ENCODE results near the gene NDUFA7. TPM values are rescaled to one million over a fixed set of nuclear protein-coding genes. Genes with fewer than 3 reads are reported as not detected.

Gene NDUFA7
- total RNA-seq, 2 donors from 2014 or later, result 81.0 to 82.0 TPM

DNA sequence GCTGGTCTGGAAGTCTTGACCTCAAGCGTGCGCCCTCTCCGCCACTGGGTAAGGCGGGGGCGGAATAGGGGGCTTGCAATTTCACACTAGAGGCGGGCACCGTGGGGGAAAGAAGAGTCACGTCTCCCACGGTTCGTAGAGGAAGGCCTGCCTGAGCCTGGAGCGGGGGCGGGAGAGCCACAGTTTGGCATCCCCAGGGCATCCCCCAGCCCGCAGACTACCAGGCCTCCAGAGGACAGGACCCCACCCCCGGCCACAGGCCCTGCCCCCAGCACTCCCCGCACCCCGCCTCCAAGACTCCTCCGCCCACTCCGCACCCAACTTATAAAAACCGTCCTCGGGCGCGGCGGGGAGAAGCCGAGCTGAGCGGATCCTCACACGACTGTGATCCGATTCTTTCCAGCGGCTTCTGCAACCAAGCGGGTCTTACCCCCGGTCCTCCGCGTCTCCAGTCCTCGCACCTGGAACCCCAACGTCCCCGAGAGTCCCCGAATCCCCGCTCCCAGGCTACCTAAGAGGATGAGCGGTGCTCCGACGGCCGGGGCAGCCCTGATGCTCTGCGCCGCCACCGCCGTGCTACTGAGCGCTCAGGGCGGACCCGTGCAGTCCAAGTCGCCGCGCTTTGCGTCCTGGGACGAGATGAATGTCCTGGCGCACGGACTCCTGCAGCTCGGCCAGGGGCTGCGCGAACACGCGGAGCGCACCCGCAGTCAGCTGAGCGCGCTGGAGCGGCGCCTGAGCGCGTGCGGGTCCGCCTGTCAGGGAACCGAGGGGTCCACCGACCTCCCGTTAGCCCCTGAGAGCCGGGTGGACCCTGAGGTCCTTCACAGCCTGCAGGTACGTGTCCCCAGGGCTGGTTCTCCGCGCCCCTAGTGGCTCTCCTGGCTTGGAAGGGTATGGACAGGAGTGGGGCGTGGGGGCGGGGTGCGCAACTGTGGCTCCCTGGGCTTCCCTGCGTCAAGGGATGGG is 42.9 kb upstream of the NDUFA7 start, which contains the start of gene ANGPTL4:
ANGPTL4 (plus strand) TSS at position 353 of the 969 bp plus-strand sequence; CDS start at position 520, 167 bp downstream.
- H3K4me3 ChIP-seq, result peak within 1 kb of the TSS; percentile 73 to 94
- H3K4me1 ChIP-seq, result peaks cover 0 to 78% of the 10 kb centered on the region in 2 donors
- peak within 1 kb of the TSS; percentile 79 to 98 for H3K27ac ChIP-seq
- H3K27me3 ChIP-seq, result no peaks in the 10 kb centered on the region
- peaks cover 27% of the 10 kb centered on the region for H3K36me3 ChIP-seq
- DNase-seq (ENCODE audit: low spot score), result peak; percentile 90
- TF ChIP-seq, protein P1, sequence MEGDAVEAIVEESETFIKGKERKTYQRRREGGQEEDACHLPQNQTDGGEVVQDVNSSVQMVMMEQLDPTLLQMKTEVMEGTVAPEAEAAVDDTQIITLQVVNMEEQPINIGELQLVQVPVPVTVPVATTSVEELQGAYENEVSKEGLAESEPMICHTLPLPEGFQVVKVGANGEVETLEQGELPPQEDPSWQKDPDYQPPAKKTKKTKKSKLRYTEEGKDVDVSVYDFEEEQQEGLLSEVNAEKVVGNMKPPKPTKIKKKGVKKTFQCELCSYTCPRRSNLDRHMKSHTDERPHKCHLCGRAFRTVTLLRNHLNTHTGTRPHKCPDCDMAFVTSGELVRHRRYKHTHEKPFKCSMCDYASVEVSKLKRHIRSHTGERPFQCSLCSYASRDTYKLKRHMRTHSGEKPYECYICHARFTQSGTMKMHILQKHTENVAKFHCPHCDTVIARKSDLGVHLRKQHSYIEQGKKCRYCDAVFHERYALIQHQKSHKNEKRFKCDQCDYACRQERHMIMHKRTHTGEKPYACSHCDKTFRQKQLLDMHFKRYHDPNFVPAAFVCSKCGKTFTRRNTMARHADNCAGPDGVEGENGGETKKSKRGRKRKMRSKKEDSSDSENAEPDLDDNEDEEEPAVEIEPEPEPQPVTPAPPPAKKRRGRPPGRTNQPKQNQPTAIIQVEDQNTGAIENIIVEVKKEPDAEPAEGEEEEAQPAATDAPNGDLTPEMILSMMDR (IDR thresholded peaks at IDR 0.05), result peak in 1 of 2 donors; percentile 15
- no peaks in the 10 kb centered on the region for H3K9me3 ChIP-seq

DNA sequence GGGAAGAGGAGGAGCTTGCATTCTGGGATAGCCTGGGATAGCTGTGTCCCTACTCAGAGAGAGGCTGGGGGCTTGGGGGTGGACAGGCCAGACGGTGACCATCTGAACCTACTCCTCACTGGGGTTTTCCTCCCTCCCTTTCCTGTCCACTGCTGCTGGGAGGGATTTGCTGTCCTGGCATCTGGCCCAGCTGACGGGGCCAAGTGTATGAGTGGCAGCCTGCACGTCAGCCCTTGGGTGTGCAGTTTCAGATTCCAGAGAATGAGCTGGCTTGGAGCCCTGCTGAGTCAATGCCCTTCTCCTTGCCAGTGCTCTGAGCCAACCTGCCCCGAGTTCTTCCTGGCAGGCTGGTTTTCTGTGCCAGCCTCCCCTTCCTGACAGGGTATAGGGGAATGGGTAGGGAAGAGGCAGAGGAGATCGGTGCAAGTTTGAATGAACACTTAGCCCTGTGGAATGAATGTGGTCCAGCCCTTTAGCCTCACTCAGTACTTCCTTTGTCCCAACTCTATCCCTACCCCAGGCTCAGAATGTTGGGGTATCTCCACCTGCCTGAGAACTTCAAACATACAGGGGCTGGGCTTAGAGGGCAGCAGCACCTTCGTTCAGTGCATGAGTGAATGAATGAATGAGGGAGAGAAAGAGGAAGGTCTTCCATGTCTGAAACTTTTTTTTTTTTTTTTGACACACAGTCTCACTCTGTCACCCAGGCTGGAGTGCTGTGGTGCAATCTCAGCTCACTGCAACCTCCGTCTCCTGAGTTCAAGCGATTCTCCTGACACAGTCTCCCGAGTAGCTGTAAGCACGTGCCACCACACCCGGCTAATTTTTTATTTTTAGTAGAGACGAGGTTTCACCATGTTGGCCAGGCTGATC is 41.0 kb upstream of the NDUFA7 start:
- Histone ChIP-seq H3K9me3 (no peaks in the 10 kb centered on the region), H3K4me3 (peak overlapping the region in 1 of 2 donors; percentile 9), H3K4me1 (peaks cover 0 to 59% of the 10 kb centered on the region in 2 donors), H3K27ac (peak overlapping the region; percentile 79 to 98), H3K27me3 (no peaks in the 10 kb centered on the region), H3K36me3 (peaks cover 14% of the 10 kb centered on the region)
- DNase-seq (ENCODE audit: low spot score), result peak; percentile 98
- TF ChIP-seq, protein P1 (IDR thresholded peaks at IDR 0.05), result no peak

DNA sequence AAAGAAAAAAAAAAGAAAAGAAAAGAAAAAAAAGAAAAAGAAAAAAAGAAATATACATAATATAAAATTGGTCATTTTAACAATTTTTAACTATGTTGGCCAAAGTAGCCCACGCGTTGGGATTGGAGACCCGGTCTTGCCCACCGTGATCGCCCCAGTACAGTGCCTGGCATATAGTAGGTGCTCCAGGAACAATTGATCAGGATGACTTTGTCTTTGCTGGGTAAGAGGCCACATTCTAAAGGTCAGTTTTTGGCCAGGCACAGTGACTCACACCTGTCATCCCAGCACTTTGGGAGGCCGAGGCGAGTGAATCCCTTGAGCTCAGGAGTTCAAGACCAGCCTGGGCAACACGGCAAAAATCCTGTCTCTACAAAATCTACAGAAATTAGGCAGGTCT is 39.0 kb upstream of the NDUFA7 start:
- Histone ChIP-seq H3K27me3 (no peaks in the 10 kb centered on the region), H3K9me3 (peaks cover 0 to 6% of the 10 kb centered on the region in 2 donors), H3K4me1 (peaks cover 0 to 42% of the 10 kb centered on the region in 2 donors), H3K27ac (no peak overlapping the region), H3K4me3 (no peak overlapping the region), H3K36me3 (no peaks in the 10 kb centered on the region)
- TF ChIP-seq, protein P1 (IDR thresholded peaks at IDR 0.05), result no peak
- no peak for DNase-seq (ENCODE audit: low spot score)

DNA sequence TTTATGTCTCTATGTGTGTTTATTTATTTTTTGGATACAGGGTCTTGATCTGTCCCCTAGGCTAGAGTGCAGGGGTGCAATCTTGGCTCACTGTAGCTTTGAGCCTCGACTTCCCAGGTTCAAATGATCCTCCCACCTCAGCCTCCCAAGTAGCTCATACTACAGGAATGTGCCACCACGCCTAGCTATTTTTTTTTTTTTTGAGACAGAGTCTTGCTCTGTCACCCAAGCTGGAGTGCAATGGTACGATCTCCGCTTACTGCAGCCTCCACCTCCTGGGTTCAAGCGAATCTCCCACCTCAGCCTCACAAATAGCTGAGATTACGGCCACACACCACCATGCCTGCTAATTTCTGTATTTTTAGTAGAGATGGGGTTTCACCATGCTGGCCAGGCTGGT is 37.8 kb upstream of the NDUFA7 start:
- Histone ChIP-seq H3K36me3 (no peaks in the 10 kb centered on the region), H3K4me3 (no peak overlapping the region), H3K27me3 (no peaks in the 10 kb centered on the region), H3K27ac (no peak overlapping the region), H3K4me1 (peaks cover 0 to 40% of the 10 kb centered on the region in 2 donors), H3K9me3 (peaks cover 0 to 6% of the 10 kb centered on the region in 2 donors)
- DNase-seq (ENCODE audit: low spot score), result no peak
- TF ChIP-seq, protein P1 (IDR thresholded peaks at IDR 0.05), result no peak

DNA sequence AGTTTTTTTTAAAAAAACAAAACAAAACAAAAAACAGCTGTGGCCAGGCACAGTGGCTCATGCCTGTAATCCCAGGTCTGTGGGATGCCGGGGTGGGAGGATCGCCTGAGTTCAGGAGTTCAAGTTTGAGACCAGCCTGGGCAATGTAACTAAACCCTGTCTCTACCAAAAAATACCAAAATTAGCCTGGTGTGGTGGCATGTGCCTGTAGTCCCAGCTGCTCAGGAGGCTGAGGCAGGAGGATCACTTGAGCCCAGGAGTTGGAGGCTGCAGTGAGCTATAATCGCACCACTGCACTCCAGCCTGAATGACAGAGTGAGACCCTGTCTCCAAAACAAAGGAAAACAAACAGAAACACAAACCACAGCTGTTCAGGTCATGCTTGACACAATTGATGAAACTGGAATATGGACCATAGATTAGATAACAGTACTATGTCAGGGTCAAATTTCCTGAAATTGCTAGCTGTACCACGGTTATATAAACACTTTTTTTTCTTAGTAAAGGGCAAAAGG is 35.9 kb upstream of the NDUFA7 start:
- Histone ChIP-seq H3K9me3 (peaks cover 0 to 6% of the 10 kb centered on the region in 2 donors), H3K4me1 (peaks cover 0 to 30% of the 10 kb centered on the region in 2 donors), H3K36me3 (no peaks in the 10 kb centered on the region), H3K27ac (no peak overlapping the region), H3K4me3 (no peak overlapping the region), H3K27me3 (no peaks in the 10 kb centered on the region)
- TF ChIP-seq, protein P1 (IDR thresholded peaks at IDR 0.05), result no peak
- DNase-seq (ENCODE audit: low spot score), result no peak
